HCT116 (cell line): ENCODE data around the gene TGFBR3.

Experiments used
- CTCF ChIP-seq, 3 experiments: fragments of 200-600 bp in 1 of 3; sonication (generic) in 1 of 3; IDR thresholded peaks in 2 of 3; conservative IDR thresholded peaks in 1 of 3; 2 replicates each; pipeline ENCODE4 v1.5.1; 2012 to 2017; ENCODE audit warnings: low read depth in 2 of 3, low read length in 2 of 3, antibody characterized with exemption in 1 of 3, borderline replicate concordance in 1 of 3, control low read depth in 1 of 3, mild to moderate bottlenecking in 1 of 3, mixed read lengths in 1 of 3, mixed run types in 1 of 3, moderate library complexity in 1 of 3; ENCODE audit not compliant: insufficient read depth in 1 of 3
- JUND ChIP-seq: IDR thresholded peaks from 2 replicates; pipeline ENCODE4 v1.6.1; 2012
- MAX ChIP-seq: IDR thresholded peaks from 2 replicates; pipeline ENCODE4 v1.6.1; 2012
- POLR2A ChIP-seq: IDR thresholded peaks from 2 replicates; pipeline ENCODE4 v1.7.0; 2011; ENCODE audit warnings: borderline replicate concordance; ENCODE audit not compliant: insufficient read depth, insufficient read length; ENCODE audit errors: extremely low read depth
- POLR2AphosphoS5 ChIP-seq: IDR thresholded peaks from 2 replicates; pipeline ENCODE4 v1.6.1; 2011; ENCODE audit warnings: mild to moderate bottlenecking, low read depth, low read length, moderate library complexity
- SIN3A ChIP-seq: IDR thresholded peaks from 2 replicates; pipeline ENCODE4 v1.6.1; 2012; ENCODE audit warnings: low read depth

GRCh38 chr1:91746728-91747338 lies 139.1 kb downstream of the TGFBR3 start:
- TF ChIP-seq JUND (no peak), CTCF (IDR thresholded peaks at IDR 0.05 in 2 of 3, conservative IDR thresholded peaks at IDR 0.05 in 1 of 3; ENCODE audit: borderline replicate concordance in 1 of 3, insufficient read depth in 1 of 3, low read depth in 2 of 3, low read length in 2 of 3) (no peak), POLR2AphosphoS5 (no peak), SIN3A (no peak), POLR2A (no peak), MAX (no peak)
